SK-N-SH (cell line): ENCODE measurements around the gene KIAA0513. TPM values are rescaled to one million over a fixed set of nuclear protein-coding genes. Genes with fewer than 3 reads are reported as not detected.

Experiments used
- CTCF ChIA-PET: fragments of 300-600, 350-600 bp; formaldehyde crosslinking; extraction: SDS; loops from one replicate; lab custom pipeline; 2021; lab: Yijun Ruan, JAX
- POLR2A ChIA-PET: fragments of 350-600 bp; sonication (Branson Sonifier 250); formaldehyde crosslinking; extraction: SDS; loops from one replicate; lab custom pipeline; 2020; ENCODE audit warnings: antibody characterized with exemption, inconsistent platforms; lab: Yijun Ruan, JAX
- DNase-seq: peaks from one replicate; pipeline ENCODE4 v3.0.0; 2012
- H2AFZ ChIP-seq: fragments of 200-600 bp; sonication (generic); 2 replicates; pipeline ENCODE4 v1.8.1; 2016; ENCODE audit warnings: antibody characterized with exemption, mild to moderate bottlenecking, low read depth
- H3F3A ChIP-seq: fragments of 200-600 bp; sonication (generic); replicated peaks from 2 replicates; pipeline ENCODE3; 2016; ENCODE audit warnings: antibody characterized with exemption, mild to moderate bottlenecking; ENCODE audit not compliant: insufficient read depth
- H3K27ac ChIP-seq, 2 experiments: fragments of 200-500 bp in 1 of 2; fragments of 200-600 bp in 1 of 2; sonication (Bioruptor generic) in 1 of 2; sonication (generic), shearing (Covaris generic) in 1 of 2; 2 replicates each; pipeline versions ENCODE4 v1.5.1 to v1.6.1; 2014 to 2016; ENCODE audit warnings: low read depth in 2 of 2, inconsistent platforms in 1 of 2, low read length in 1 of 2, mild to moderate bottlenecking in 1 of 2, mixed read lengths in 1 of 2
- H3K27me3 ChIP-seq: fragments of 200-600 bp; sonication (generic), shearing (Covaris generic); 2 replicates; pipeline ENCODE4 v1.6.1; 2016; ENCODE audit warnings: mixed run types; ENCODE audit not compliant: insufficient read depth
- H3K36me3 ChIP-seq, 2 experiments: fragments of 200-500 bp in 1 of 2; fragments of 200-600 bp in 1 of 2; sonication (Bioruptor generic) in 1 of 2; sonication (generic) in 1 of 2; replicated peaks in 1 of 2; 2 replicates each; pipeline versions ENCODE3 to v1.5.1; 2014 to 2016; ENCODE audit warnings: low read length in 1 of 2, mild to moderate bottlenecking in 1 of 2; ENCODE audit not compliant: insufficient read depth in 2 of 2, control insufficient read depth in 1 of 2
- H3K4me1 ChIP-seq, 2 experiments: fragments of 200-500 bp in 1 of 2; fragments of 200-600 bp in 1 of 2; sonication (Bioruptor generic) in 1 of 2; sonication (generic), shearing (Covaris generic) in 1 of 2; 2 replicates each; pipeline versions ENCODE4 v1.5.1 to v1.6.1; 2014 to 2016; ENCODE audit warnings: low read depth in 1 of 2, low read length in 1 of 2, mixed run types in 1 of 2; ENCODE audit not compliant: insufficient read depth in 2 of 2, control insufficient read depth in 1 of 2
- H3K4me2 ChIP-seq: fragments of 200-600 bp; sonication (generic), shearing (Covaris generic); 2 replicates; pipeline ENCODE4 v1.6.1; 2017; ENCODE audit warnings: mixed run types
- H3K4me3 ChIP-seq, 2 experiments: fragments of 200-500 bp in 1 of 2; fragments of 200-600 bp in 1 of 2; sonication (Bioruptor generic) in 1 of 2; sonication (generic), shearing (Covaris generic) in 1 of 2; 2 replicates each; pipeline versions ENCODE4 v1.5.1 to v1.8.1; 2014 to 2016; ENCODE audit warnings: low read depth in 2 of 2, inconsistent platforms in 1 of 2, low read length in 1 of 2, mild to moderate bottlenecking in 1 of 2, mixed read lengths in 1 of 2, moderate library complexity in 1 of 2
- H3K79me2 ChIP-seq: fragments of 200-600 bp; sonication (generic); 2 replicates; pipeline ENCODE4 v1.8.1; 2017; ENCODE audit warnings: mild to moderate bottlenecking; ENCODE audit not compliant: insufficient read depth
- H3K9ac ChIP-seq: fragments of 200-600 bp; sonication (generic); 2 replicates; pipeline ENCODE4 v1.6.1; 2017; ENCODE audit warnings: mixed run types
- H3K9me2 ChIP-seq: fragments of 200-600 bp; sonication (generic); 2 replicates; pipeline ENCODE4 v1.6.1; 2017; ENCODE audit warnings: mixed run types
- H3K9me3 ChIP-seq: fragments of 200-600 bp; sonication (generic); 2 replicates; pipeline ENCODE4 v1.6.1; 2017; ENCODE audit warnings: mixed run types, mild to moderate bottlenecking, moderate library complexity
- H4K20me1 ChIP-seq: fragments of 200-600 bp; sonication (generic); 2 replicates; pipeline ENCODE4 v1.6.1; 2017; ENCODE audit warnings: mild to moderate bottlenecking, mixed run types; ENCODE audit not compliant: insufficient read depth
- CHD2 ChIP-seq: fragments of 150-350 bp; IDR thresholded peaks from 2 replicates; pipeline ENCODE4 v1.6.1; 2018; ENCODE audit warnings: low read length; ENCODE audit not compliant: partially characterized antibody
- CTCF ChIP-seq: fragments of 200-600 bp; sonication (generic); IDR thresholded peaks from 2 replicates; pipeline ENCODE4 v1.6.1; 2017; ENCODE audit warnings: antibody characterized with exemption, mild to moderate bottlenecking, moderate library complexity
- FOSL2 ChIP-seq: IDR thresholded peaks from 2 replicates; pipeline ENCODE4 v1.4.0; 2012; ENCODE audit warnings: low read depth, mild to moderate bottlenecking, moderate library complexity, borderline replicate concordance
- FOXM1 ChIP-seq: IDR thresholded peaks from 2 replicates; pipeline ENCODE4 v1.4.0; 2012; ENCODE audit warnings: low read depth, mild to moderate bottlenecking
- GABPA ChIP-seq: IDR thresholded peaks from 2 replicates; pipeline ENCODE4 v1.4.0; 2012; ENCODE audit warnings: low read depth, mild to moderate bottlenecking
- IRF3 ChIP-seq: fragments of 150-350 bp; IDR thresholded peaks from 2 replicates; pipeline ENCODE4 v1.6.1; 2016; ENCODE audit warnings: mild to moderate bottlenecking, low read depth, low read length
- MAX ChIP-seq: IDR thresholded peaks from 2 replicates; pipeline ENCODE4 v1.4.0; 2012; ENCODE audit warnings: low read depth
- MEF2A ChIP-seq: IDR thresholded peaks from 2 replicates; pipeline ENCODE4 v1.4.0; 2012; ENCODE audit warnings: low read depth, borderline replicate concordance
- NFIC ChIP-seq: IDR thresholded peaks from 2 replicates; pipeline ENCODE4 v1.4.0; 2012; ENCODE audit warnings: borderline replicate concordance
- POLR2AphosphoS5 ChIP-seq: IDR thresholded peaks from 2 replicates; pipeline ENCODE4 v1.6.1; 2012; ENCODE audit warnings: low read depth, low read length
- RAD21 ChIP-seq: IDR thresholded peaks from 2 replicates; pipeline ENCODE4 v1.6.1; 2012; ENCODE audit warnings: mild to moderate bottlenecking, low read length
- RCOR1 ChIP-seq: fragments of 150-350 bp; IDR thresholded peaks from 2 replicates; pipeline ENCODE4 v1.6.1; 2017; ENCODE audit warnings: antibody characterized with exemption, low read length
- REST ChIP-seq: IDR thresholded peaks from 2 replicates; pipeline ENCODE4 v1.6.1; 2012; ENCODE audit warnings: mild to moderate bottlenecking, low read depth, low read length, moderate library complexity
- RFX5 ChIP-seq: IDR thresholded peaks from 2 replicates; pipeline ENCODE4 v1.6.1; 2012; ENCODE audit warnings: mild to moderate bottlenecking, improper control_type of control experiment, low read length
- SIN3A ChIP-seq: IDR thresholded peaks from 2 replicates; pipeline ENCODE4 v1.6.1; 2012; ENCODE audit warnings: low read depth, mild to moderate bottlenecking, low read length, moderate library complexity, borderline replicate concordance
- TEAD4 ChIP-seq: IDR thresholded peaks from 2 replicates; pipeline ENCODE4 v1.4.0; 2012; ENCODE audit warnings: mild to moderate bottlenecking, borderline replicate concordance; ENCODE audit not compliant: insufficient read depth
- WGBS: methylation state at CpG from one replicate; pipeline ENCODE4 v1.1.6; 2017; ENCODE audit warnings: low lambda C conversion rate; 5-methylcytosine and 5-hydroxymethylcytosine counted together
- polyA plus RNA-seq, 3 experiments: library from polyadenylated mRNA; depleted of rRNA; stranded (reverse); fragments of >200 nt; gene quantifications; 2 replicates each; pipeline ENCODE4 v1.2.3, GENCODE V29; 2012

Gene KIAA0513
- polyA plus RNA-seq, 1 of the 3 experiments (the other 2 are of a cell fraction) = 6.5 TPM

- peaks cover 37 to 54% of the 10 kb centered on the region in 2 experiments for H3K36me3 ChIP-seq
Observed at GRCh38 chr16:84979516-84979915, 48.1 kb upstream of the KIAA0513 start.

More at GRCh38 chr16:84979516-84979915, 48.1 kb upstream of the KIAA0513 start:
- no peaks in the 10 kb centered on the region for H3K9me3 ChIP-seq
- H3K27ac ChIP-seq = no peak overlapping the region
- TF ChIP-seq FOXM1 = no peak
- TF ChIP-seq RCOR1 = no peak
- TF ChIP-seq CHD2 = no peak
- no peak for TF ChIP-seq MAX
- no peak for TF ChIP-seq FOSL2
- TF ChIP-seq NFIC = no peak
- no peak for TF ChIP-seq GABPA
- no peak for TF ChIP-seq CTCF
- TF ChIP-seq TEAD4 = no peak
- TF ChIP-seq POLR2AphosphoS5 = no peak
- no peak for TF ChIP-seq REST
- no peak for TF ChIP-seq RFX5
- TF ChIP-seq RAD21 = no peak
- TF ChIP-seq MEF2A = no peak
- TF ChIP-seq SIN3A = no peak
- TF ChIP-seq IRF3 = no peak
- H3K4me2 ChIP-seq = no peak overlapping the region
- no peaks in the 10 kb centered on the region for H4K20me1 ChIP-seq
- H3F3A ChIP-seq = peaks cover 7% of the 10 kb centered on the region
- CTCF ChIA-PET = interaction anchor here (0.8 to 1.1 kb wide), 4 partner anchors 8 to 224 kb away, joined by 3 to 10 read pairs (median 4); no protein-coding TSS in a partner anchor
- H3K4me3 ChIP-seq = no peak overlapping the region
- DNase-seq = no peak
- POLR2A ChIA-PET = no interaction called here
- peaks cover 0 to 14% of the 10 kb centered on the region in 2 experiments; a peak in 2 of 4 replicates for H3K4me1 ChIP-seq
- H3K27me3 ChIP-seq = no peaks in the 10 kb centered on the region
- H3K9ac ChIP-seq = no peak overlapping the region
- H3K9me2 ChIP-seq = no peaks in the 10 kb centered on the region
- H3K79me2 ChIP-seq = peaks cover 47% of the 10 kb centered on the region
- H2AFZ ChIP-seq = no peak overlapping the region
- WGBS = 62% methylated on average over 4 of the region's 4 CpGs
